Liver (tissue), 9 donors: ENCODE data around the gene GRAMD2A. TPM values are rescaled to one million over a fixed set of nuclear protein-coding genes. Genes with fewer than 3 reads are reported as not detected.
"Not testable (repeated sequence)": the region's sequence is repeated elsewhere in the genome, so short reads cannot be mapped to it uniquely, and the experiment has no call there.

Experiments used
- DNase-seq: peaks from one replicate; pipeline ENCODE4 v3.0.0-alpha.2; 2017; ENCODE audit warnings: low spot score
- H3K27ac ChIP-seq, 2 donors: one replicate each; pipeline ENCODE4 v1.7.0; 2013; ENCODE audit warnings: inconsistent platforms in 2 of 2, low read length in 2 of 2, control low read depth in 1 of 2, low read depth in 1 of 2, mild to moderate bottlenecking in 1 of 2
- H3K27me3 ChIP-seq, 4 donors: one replicate each; pipeline versions ENCODE4 v1.6.1 to v1.7.0; 2013; ENCODE audit warnings: low read length in 3 of 4, inconsistent platforms in 1 of 4, mild to moderate bottlenecking in 1 of 4, moderate library complexity in 1 of 4; ENCODE audit not compliant: control insufficient read depth in 4 of 4, insufficient read depth in 4 of 4
- H3K36me3 ChIP-seq, 4 donors: one replicate each; pipeline versions ENCODE4 v1.6.1 to v1.7.0; 2013; ENCODE audit warnings: low read length in 3 of 4, mild to moderate bottlenecking in 3 of 4, low read depth in 1 of 4, moderate library complexity in 1 of 4; ENCODE audit not compliant: control insufficient read depth in 4 of 4, insufficient read depth in 3 of 4
- H3K4me1 ChIP-seq, 4 donors: one replicate each; pipeline versions ENCODE4 v1.6.1 to v1.7.0; 2013; ENCODE audit warnings: low read length in 3 of 4, mild to moderate bottlenecking in 3 of 4, moderate library complexity in 1 of 4; ENCODE audit not compliant: control insufficient read depth in 4 of 4, insufficient read depth in 4 of 4
- H3K4me3 ChIP-seq, 3 donors: one replicate each; pipeline versions ENCODE4 v1.6.1 to v1.7.0; 2013; ENCODE audit warnings: low read length in 3 of 3, control low read depth in 1 of 3, low read depth in 1 of 3, mild to moderate bottlenecking in 1 of 3
- H3K9ac ChIP-seq, 2 donors: one replicate each; pipeline ENCODE4 v1.7.0; 2013; ENCODE audit warnings: low read length in 2 of 2, mild to moderate bottlenecking in 2 of 2, moderate library complexity in 2 of 2, control low read depth in 1 of 2, low read depth in 1 of 2
- H3K9me3 ChIP-seq, 4 donors: one replicate each; pipeline versions ENCODE4 v1.6.1 to v1.7.0; 2013; ENCODE audit warnings: low read length in 3 of 4; ENCODE audit not compliant: control insufficient read depth in 4 of 4
- CTCF ChIP-seq: fragments of 150-350 bp; IDR thresholded peaks from 2 replicates; pipeline ENCODE4 v1.5.1; 2017; ENCODE audit warnings: improper control_type of control experiment, low read depth, low read length; ENCODE audit not compliant: missing input control
- EGR1 ChIP-seq, 2 donors: IDR thresholded peaks; 2 replicates each; pipeline ENCODE4 v1.6.1; 2016 to 2018; ENCODE audit warnings: antibody characterized with exemption in 2 of 2, low read depth in 2 of 2
- GABPA ChIP-seq, 2 donors: IDR thresholded peaks in 1 of 2; conservative IDR thresholded peaks in 1 of 2; 2 replicates each; pipeline ENCODE4 v1.6.1; 2016; ENCODE audit warnings: antibody characterized with exemption in 2 of 2, mild to moderate bottlenecking in 1 of 2, moderate library complexity in 1 of 2
- HNF4A ChIP-seq, 2 donors: conservative IDR thresholded peaks; 2 replicates each; pipeline ENCODE4 v1.6.1; 2016; ENCODE audit warnings: antibody characterized with exemption in 2 of 2, mild to moderate bottlenecking in 2 of 2
- HNF4G ChIP-seq: IDR thresholded peaks from 2 replicates; pipeline ENCODE4 v1.6.1; 2016; ENCODE audit warnings: antibody characterized with exemption
- JUND ChIP-seq, 2 donors: IDR thresholded peaks; 2 replicates each; pipeline ENCODE4 v1.6.1; 2016; ENCODE audit warnings: antibody characterized with exemption in 2 of 2
- MAX ChIP-seq: IDR thresholded peaks from 2 replicates; pipeline ENCODE4 v1.6.1; 2016; ENCODE audit warnings: antibody characterized with exemption
- NR2F2 ChIP-seq: IDR thresholded peaks from 2 replicates; pipeline ENCODE4 v1.6.1; 2016; ENCODE audit warnings: antibody characterized with exemption
- RAD21 ChIP-seq, 2 donors: IDR thresholded peaks; 2 replicates each; pipeline ENCODE4 v1.6.1; 2016; ENCODE audit warnings: antibody characterized with exemption in 2 of 2, mild to moderate bottlenecking in 2 of 2
- REST ChIP-seq: IDR thresholded peaks from 2 replicates; pipeline ENCODE4 v1.6.1; 2016; ENCODE audit warnings: antibody characterized with exemption, mild to moderate bottlenecking
- SP1 ChIP-seq: IDR thresholded peaks from 2 replicates; pipeline ENCODE4 v1.6.1; 2018; ENCODE audit warnings: antibody characterized with exemption, mild to moderate bottlenecking
- TAF1 ChIP-seq: conservative IDR thresholded peaks from 2 replicates; pipeline ENCODE4 v1.6.1; 2016; ENCODE audit warnings: antibody characterized with exemption, mild to moderate bottlenecking
- YY1 ChIP-seq: IDR thresholded peaks from 2 replicates; pipeline ENCODE4 v1.6.1; 2016; ENCODE audit warnings: antibody characterized with exemption, mild to moderate bottlenecking
- WGBS: extraction: QIAGEN DNeasy Blood & Tissue Kit; methylation state at CpG from one replicate; pipeline ENCODE4 v1.1.7; 2013; 5-methylcytosine and 5-hydroxymethylcytosine counted together
- polyA plus RNA-seq, 2 donors: library from polyadenylated mRNA; stranded (reverse) in 1 of 2; unstranded in 1 of 2; fragments of 200-250 nt in 1 of 2; fragments of >200 nt in 1 of 2; fragmentation: Nextera tagmentation in 1 of 2; extraction: Ambion mirVana in 1 of 2; gene quantifications; one replicate each; pipeline versions ENCODE4 v1.2.1 to v1.2.3, GENCODE V29; 2013 to 2015
- total RNA-seq, 2 donors: library from RNA; depleted of rRNA; stranded (reverse); fragments of >200 nt; gene quantifications; one replicate each; pipeline ENCODE4 v1.2.3, GENCODE V29; 2014
- donor health status: healthy.
- donor health status: healthy.
- donor health status: healthy.
- donor health status: healthy.
- donor health status: healthy.

GRAMD2A gene
- total and polyA plus RNA-seq, 4 donors, result not detected

GRCh38 chr15:72172796-72173195 lies 24.8 kb downstream of the GRAMD2A start:
- Histone ChIP-seq H3K27me3 (peaks cover 0 to 8% (median 0%) of the 10 kb centered on the region in 4 donors), H3K9me3 (no peaks in the 10 kb centered on the region), H3K36me3 (no peaks in the 10 kb centered on the region), H3K9ac (no peak overlapping the region), H3K27ac (no peak overlapping the region), H3K4me1 (no peaks in the 10 kb centered on the region), H3K4me3 (no peak overlapping the region)
- DNase-seq, result no peak
- WGBS, result 87% methylated on average over 5 of the region's 5 CpGs
- TF ChIP-seq NR2F2 (no peak), HNF4G (no peak), TAF1 (no peak)

- not testable (repeated sequence) for H3K27me3 ChIP-seq, H3K27ac ChIP-seq, H3K36me3 ChIP-seq, H3K4me1 ChIP-seq, H3K4me3 ChIP-seq, H3K9ac ChIP-seq, H3K9me3 ChIP-seq, DNase-seq
- 87% methylated on average over 10 of the region's 10 CpGs for WGBS
Measured at GRCh38 chr15:72171978-72172377, 25.6 kb downstream of the GRAMD2A start.

- H3K9ac ChIP-seq, result no peak overlapping the region
- no peak for DNase-seq
Measured at GRCh38 chr15:72170691-72171090, 26.9 kb downstream of the GRAMD2A start.

More at GRCh38 chr15:72170691-72171090, 26.9 kb downstream of the GRAMD2A start:
- Histone ChIP-seq H3K27ac (no peak overlapping the region), H3K27me3 (peaks cover 0 to 3% (median 0%) of the 10 kb centered on the region in 4 donors), H3K36me3 (no peaks in the 10 kb centered on the region), H3K4me1 (no peaks in the 10 kb centered on the region), H3K9me3 (no peaks in the 10 kb centered on the region), H3K4me3 (no peak overlapping the region)
- WGBS, result 93% methylated on average over 7 of the region's 7 CpGs
- TF ChIP-seq RAD21 (IDR thresholded peaks at IDR 0.05) (no peak), CTCF (no peak), GABPA (IDR thresholded peaks at IDR 0.05 in 1 of 2, conservative IDR thresholded peaks at IDR 0.05 in 1 of 2) (no peak), MAX (no peak), YY1 (no peak), HNF4A (conservative IDR thresholded peaks at IDR 0.05) (no peak), NR2F2 (no peak), TAF1 (no peak), REST (no peak), EGR1 (IDR thresholded peaks at IDR 0.05; ENCODE audit: low read depth in 2 of 2) (no peak), JUND (IDR thresholded peaks at IDR 0.05) (no peak), SP1 (no peak)
